PFSK-1 (cell line): Measurements from ENCODE around the gene ARHGAP42.

Experiments used
- FOXP2 ChIP-seq: optimal IDR thresholded peaks from 2 replicates; pipeline ENCODE3; 2011; ENCODE audit warnings: borderline replicate concordance, control low read depth, inconsistent platforms; ENCODE audit not compliant: insufficient read depth; ENCODE audit errors: extremely low read length, extremely low read depth
- POLR2AphosphoS5 ChIP-seq: IDR thresholded peaks from 2 replicates; pipeline ENCODE4 v1.6.1; 2012; ENCODE audit warnings: low read depth, mild to moderate bottlenecking, control low read depth, low read length, moderate library complexity
- SIN3A ChIP-seq: IDR thresholded peaks from 2 replicates; pipeline ENCODE4 v1.6.1; 2012; ENCODE audit warnings: mild to moderate bottlenecking, low read length, moderate library complexity, borderline replicate concordance; ENCODE audit not compliant: insufficient read depth
- TAF1 ChIP-seq: IDR thresholded peaks from 2 replicates; pipeline ENCODE4 v1.6.1; 2012; ENCODE audit warnings: low read length, control low read depth, borderline replicate concordance; ENCODE audit not compliant: insufficient read depth
- TF ChIP-seq, protein P1 (sequence below), 2 experiments: IDR thresholded peaks; 2 replicates each; pipeline versions ENCODE4 v1.6.1 to v1.8.0; 2011 to 2012; ENCODE audit warnings: low read depth in 2 of 2, low read length in 2 of 2, control low read depth in 1 of 2, inconsistent platforms in 1 of 2, mild to moderate bottlenecking in 1 of 2, moderate library complexity in 1 of 2; ENCODE audit not compliant: insufficient read depth in 1 of 2

Gene ARHGAP42

DNA sequence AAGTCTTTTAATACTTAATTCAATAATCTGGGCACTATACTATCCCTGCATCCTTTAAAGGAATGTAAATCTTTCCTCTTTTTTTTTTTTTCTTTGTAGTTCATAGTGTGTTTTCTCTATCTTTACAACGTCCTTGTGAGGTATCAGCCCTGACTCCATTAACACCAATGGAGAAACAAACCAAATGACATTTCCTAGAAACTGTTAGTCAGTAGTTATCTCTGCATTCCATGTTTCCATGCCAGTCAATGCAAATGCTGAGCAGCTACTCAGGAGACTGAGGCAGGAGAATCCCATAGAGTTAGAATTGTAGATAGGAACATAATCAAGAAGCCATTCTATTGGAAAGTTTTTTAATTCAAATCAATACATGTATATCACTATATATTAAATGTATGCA lies 182.2 kb downstream of the ARHGAP42 start:
- TF ChIP-seq, protein P1, sequence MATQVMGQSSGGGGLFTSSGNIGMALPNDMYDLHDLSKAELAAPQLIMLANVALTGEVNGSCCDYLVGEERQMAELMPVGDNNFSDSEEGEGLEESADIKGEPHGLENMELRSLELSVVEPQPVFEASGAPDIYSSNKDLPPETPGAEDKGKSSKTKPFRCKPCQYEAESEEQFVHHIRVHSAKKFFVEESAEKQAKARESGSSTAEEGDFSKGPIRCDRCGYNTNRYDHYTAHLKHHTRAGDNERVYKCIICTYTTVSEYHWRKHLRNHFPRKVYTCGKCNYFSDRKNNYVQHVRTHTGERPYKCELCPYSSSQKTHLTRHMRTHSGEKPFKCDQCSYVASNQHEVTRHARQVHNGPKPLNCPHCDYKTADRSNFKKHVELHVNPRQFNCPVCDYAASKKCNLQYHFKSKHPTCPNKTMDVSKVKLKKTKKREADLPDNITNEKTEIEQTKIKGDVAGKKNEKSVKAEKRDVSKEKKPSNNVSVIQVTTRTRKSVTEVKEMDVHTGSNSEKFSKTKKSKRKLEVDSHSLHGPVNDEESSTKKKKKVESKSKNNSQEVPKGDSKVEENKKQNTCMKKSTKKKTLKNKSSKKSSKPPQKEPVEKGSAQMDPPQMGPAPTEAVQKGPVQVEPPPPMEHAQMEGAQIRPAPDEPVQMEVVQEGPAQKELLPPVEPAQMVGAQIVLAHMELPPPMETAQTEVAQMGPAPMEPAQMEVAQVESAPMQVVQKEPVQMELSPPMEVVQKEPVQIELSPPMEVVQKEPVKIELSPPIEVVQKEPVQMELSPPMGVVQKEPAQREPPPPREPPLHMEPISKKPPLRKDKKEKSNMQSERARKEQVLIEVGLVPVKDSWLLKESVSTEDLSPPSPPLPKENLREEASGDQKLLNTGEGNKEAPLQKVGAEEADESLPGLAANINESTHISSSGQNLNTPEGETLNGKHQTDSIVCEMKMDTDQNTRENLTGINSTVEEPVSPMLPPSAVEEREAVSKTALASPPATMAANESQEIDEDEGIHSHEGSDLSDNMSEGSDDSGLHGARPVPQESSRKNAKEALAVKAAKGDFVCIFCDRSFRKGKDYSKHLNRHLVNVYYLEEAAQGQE (IDR thresholded peaks at IDR 0.05; ENCODE audit: insufficient read depth in 1 of 2, low read depth in 2 of 2, low read length in 2 of 2), result no peak
- TF ChIP-seq FOXP2 (no peak), POLR2AphosphoS5 (no peak), SIN3A (no peak), TAF1 (no peak)

DNA sequence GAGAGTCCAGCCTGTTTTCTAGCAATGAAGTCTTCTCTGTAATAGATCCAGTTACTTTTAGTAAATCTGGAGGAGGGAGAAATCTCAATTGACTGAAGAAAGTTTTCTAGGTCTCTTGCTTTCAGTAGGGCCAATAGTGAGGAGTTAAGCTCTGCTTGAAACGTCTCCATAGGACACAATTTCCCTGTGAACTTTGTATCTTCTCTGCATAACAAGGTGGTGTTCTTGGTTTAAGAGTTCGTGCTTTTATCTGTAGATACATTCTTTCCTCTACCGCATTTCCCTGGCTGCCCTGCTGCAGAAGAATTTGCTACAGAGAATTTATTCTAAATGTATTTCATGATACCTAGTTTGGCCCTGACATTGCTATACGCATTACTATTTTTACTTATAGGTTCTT lies 183.1 kb downstream of the ARHGAP42 start:
- no peak for TF ChIP-seq TAF1
- no peak for TF ChIP-seq SIN3A
- TF ChIP-seq POLR2AphosphoS5, result no peak
- TF ChIP-seq, protein P1 (IDR thresholded peaks at IDR 0.05; ENCODE audit: insufficient read depth in 1 of 2, low read depth in 2 of 2, low read length in 2 of 2), result no peak
- TF ChIP-seq FOXP2, result no peak

DNA sequence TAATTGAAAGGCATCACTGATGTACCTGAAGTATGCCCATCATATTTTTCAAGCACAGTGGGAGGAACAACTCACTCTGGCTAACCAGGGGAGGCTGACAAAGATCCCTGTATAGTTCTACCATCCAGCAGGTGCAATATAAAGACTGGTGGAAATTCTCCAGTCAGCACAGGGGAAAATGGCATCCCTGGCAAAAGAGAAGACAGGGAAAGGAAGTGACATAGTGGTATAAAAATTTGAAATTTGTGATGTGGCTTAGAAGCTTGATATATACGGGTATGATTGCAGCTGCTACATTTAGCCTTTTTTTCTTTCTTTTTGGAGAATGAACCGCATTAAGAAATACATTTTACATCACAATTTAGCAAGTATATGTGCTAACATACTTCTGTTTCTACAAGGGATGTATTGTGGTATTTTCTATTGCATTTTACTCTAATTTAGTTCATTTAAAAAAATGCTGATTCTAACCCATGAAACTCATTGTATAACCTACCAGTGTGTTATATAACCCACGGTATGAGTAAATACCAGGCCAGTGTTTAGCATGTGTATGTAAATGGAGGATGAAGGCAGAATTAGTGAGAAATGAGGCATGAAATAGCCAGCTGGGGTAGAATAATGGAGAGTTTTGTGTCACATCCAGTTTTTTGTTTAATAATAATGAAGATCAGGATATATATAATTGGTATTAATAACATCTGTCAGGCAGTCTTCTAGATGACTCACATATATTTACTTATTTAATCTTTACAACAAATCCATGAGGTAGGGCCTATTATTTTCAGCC lies 186.1 kb downstream of the ARHGAP42 start:
- TF ChIP-seq FOXP2 (no peak), POLR2AphosphoS5 (no peak), SIN3A (no peak), TAF1 (no peak)
- TF ChIP-seq, protein P1 (IDR thresholded peaks at IDR 0.05; ENCODE audit: insufficient read depth in 1 of 2, low read depth in 2 of 2, low read length in 2 of 2), result no peak

DNA sequence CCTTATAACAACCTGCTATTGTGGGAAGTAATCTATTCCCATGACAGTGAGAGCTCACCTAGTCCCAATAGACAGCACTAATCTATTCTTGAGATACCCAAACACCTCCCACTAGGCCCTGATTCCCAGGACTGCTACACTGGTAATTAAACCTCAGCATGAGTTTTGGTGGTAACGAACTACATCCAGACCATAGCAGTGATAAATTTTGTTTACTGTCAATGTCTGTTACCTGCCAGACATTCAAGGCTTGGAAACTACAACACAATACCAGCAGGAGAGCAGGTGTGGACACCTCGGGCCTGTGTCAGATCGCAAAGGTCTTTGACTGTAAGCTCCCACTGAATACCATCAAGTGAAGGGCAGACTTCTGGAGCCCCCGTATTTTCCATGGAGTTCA lies 187.1 kb downstream of the ARHGAP42 start:
- TF ChIP-seq TAF1 (no peak), FOXP2 (no peak), SIN3A (no peak), POLR2AphosphoS5 (no peak)
- TF ChIP-seq, protein P1 (IDR thresholded peaks at IDR 0.05; ENCODE audit: insufficient read depth in 1 of 2, low read depth in 2 of 2, low read length in 2 of 2), result no peak
